HG03457 (cell line): ENCODE results near the gene TAAR6.
"Not testable (repeated sequence)": the region's sequence is repeated elsewhere in the genome, so short reads cannot be mapped to it uniquely, and the experiment has no call there.

Experiments used
- ATAC-seq: cut with Tn5 transposase; IDR thresholded peaks from one replicate; pipeline ENCODE4 v1.9.1; 2021; ENCODE audit warnings: moderate number of reproducible peaks; ENCODE audit not compliant: unreplicated experiment

The TAAR6 gene

DNA sequence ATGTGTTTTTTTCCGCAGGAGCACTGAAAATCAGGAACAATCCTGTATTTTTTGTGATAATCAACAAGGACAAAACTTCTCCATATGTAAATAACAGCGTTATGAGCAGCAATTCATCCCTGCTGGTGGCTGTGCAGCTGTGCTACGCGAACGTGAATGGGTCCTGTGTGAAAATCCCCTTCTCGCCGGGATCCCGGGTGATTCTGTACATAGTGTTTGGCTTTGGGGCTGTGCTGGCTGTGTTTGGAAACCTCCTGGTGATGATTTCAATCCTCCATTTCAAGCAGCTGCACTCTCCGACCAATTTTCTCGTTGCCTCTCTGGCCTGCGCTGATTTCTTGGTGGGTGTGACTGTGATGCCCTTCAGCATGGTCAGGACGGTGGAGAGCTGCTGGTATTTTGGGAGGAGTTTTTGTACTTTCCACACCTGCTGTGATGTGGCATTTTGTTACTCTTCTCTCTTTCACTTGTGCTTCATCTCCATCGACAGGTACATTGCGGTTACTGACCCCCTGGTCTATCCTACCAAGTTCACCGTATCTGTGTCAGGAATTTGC, at the start of gene TAAR6:
Gene TAAR6 (plus strand): TSS at position 102 of the 557 bp plus-strand sequence. CDS start 0 bp downstream, at position 102.
- no peak for ATAC-seq

DNA sequence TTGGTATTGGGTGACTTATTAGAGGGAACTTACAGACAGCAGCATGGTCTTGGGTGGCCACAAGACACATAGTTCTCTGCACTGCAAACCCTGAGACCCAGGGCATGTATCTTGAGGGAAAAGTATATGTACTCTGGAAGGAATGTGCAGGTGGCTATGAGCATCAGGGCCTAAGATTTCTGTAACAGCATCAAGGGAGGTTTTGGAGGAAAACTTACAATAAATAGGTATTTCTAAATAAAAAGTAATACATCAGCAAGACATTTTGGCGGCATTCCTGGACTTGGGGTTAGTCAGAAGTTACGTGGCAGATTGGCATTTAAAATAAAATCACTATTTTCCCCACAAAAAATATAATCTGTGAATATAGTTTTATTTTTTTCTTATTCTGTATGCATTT, 49.2 kb upstream of the TAAR6 start:
- ATAC-seq: no peak

GRCh38 chr6:132524646-132525045, 45.5 kb upstream of the TAAR6 start:
- ATAC-seq: no peak

DNA sequence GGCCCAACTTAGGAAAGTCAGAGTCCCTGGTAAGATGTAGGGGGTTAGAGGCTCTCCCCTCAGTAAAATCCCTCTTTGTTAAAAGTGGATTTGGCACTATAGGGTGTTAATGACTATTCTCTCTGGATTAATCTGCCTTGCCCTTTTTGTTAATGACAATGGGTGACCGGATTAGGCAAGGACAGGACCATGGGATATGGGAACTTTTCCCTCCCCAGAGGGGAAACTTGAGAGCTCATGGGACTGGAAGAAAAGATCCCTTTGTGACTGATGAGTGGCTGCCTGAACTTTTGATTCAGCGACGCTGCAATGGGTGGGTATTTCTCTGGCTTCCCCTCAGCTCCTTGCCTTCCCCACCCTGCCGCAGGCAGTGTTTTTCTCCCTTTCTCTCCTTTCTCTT, 44.3 kb upstream of the TAAR6 start:
- no peak for ATAC-seq

- ATAC-seq: no peak
These were observed 43.7 kb upstream of the TAAR6 start for GRCh38 chr6:132526461-132526860.

DNA sequence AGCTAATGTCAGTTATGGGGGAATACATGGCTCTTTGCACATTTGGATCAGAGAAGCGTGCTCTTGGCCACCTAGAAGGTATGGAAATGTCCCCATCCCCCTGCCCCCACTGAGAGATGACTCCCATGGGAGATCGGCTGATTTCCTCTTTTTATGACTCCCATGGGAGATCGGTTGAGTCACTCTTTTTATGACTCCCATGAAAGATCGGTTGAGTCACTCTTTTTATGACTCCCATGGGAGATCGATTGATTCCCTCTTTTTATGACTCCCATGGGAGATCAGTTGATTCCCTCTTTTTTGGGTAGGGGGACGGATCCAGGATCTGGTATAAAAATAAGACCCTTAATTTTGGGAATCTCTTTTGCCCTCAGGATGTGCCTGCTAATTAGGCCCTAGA, 42.3 kb upstream of the TAAR6 start:
- ATAC-seq: no peak

DNA sequence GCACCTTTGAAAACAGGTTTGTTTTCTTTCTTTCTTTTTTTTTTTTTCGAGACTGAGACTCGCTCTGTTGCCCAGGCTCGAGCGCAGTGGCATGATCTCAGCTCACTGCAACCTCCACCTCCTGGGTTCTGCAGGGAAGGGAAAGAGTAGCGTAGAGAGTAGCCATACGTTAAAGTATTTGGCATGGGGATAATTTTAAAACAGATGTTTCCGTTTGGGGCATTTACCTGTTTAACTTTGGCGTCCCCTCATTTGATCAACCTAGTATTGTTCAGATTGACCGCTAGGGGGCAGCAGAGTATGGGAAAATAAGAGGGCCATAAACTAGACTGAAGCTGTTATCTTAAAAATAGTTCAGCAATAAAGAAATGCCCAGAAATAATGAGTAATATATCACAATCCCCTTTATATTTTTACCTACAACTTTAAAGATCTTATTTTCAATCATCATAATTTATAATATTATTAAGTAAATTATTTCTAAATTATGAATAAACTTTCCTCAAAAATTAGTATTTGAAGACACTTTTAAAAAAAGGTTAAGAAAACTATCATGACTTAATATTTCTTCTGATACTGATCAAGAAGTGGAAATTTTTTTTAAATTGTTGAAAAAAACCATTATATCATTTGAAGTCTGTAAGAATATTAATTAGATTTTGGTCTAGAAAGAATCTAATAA, 39.7 kb upstream of the TAAR6 start:
- ATAC-seq: peak; percentile 79

- not testable (repeated sequence) for ATAC-seq
These were observed 35.6 kb upstream of the TAAR6 start for GRCh38 chr6:132534546-132534945.

DNA sequence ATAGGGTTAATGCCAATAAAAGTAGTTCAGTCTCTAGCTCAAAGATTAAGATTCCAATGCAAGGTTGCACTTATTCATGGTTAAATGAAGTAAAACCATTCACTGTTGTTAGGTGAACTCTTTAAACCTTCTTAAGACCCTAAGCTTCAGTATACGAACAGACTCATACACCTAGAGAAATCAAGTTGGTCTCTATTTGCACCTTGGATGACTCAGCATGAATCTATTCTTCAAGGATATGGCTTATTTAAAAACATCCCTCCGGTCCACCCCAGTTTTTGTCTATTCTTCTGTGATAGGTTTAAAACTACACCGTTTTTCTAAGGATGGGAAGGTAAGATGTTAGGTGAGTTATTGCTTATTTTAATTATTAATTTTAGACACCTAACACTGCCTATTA, 33.0 kb upstream of the TAAR6 start:
- ATAC-seq: no peak

GRCh38 chr6:132537977-132538376, 32.1 kb upstream of the TAAR6 start, which contains the start of gene TAAR9:
Gene TAAR9, plus strand, starts transcription at chr6:132538277. Its CDS starts 13 bp downstream, at chr6:132538290.
- no peak for ATAC-seq

- ATAC-seq: no peak
These were observed 25.3 kb upstream of the TAAR6 start for GRCh38 chr6:132544826-132545225.

GRCh38 chr6:132548746-132549463, 21.2 kb upstream of the TAAR6 start:
- ATAC-seq: no peak

GRCh38 chr6:132551214-132551613, 18.9 kb upstream of the TAAR6 start:
- ATAC-seq: no peak

- ATAC-seq: no peak
These were observed 17.8 kb upstream of the TAAR6 start, which contains the start of gene TAAR8 for GRCh38 chr6:132552372-132552771. Gene TAAR8, plus strand, starts transcription at chr6:132552672. Its CDS starts 21 bp downstream, at chr6:132552693.

DNA sequence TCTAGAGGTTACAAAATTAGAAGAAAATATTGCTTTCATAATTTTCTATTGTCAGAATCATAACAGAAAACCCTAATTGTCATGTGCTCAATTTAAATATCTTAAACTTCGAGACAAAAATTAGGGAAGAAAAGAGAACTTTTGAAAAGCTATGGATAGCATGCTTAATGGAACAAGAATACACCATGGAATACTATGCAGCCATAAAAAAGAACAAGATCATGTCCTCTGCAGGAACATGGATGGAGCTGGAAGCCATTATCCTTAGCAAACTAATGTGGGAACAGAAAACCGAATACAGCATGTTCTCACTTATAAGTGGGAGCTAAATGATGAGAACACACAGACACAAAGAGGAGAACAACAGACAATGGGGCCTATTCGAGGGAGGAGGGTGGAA, 10.0 kb upstream of the TAAR6 start:
- ATAC-seq: not testable (repeated sequence)

GRCh38 chr6:132566404-132566803, 3.7 kb upstream of the TAAR6 start:
- ATAC-seq: no peak

GRCh38 chr6:132567566-132567965, 2.6 kb upstream of the TAAR6 start:
- ATAC-seq: no peak

- ATAC-seq: no peak
These were observed 1.5 kb upstream of the TAAR6 start for GRCh38 chr6:132568611-132569010.

DNA sequence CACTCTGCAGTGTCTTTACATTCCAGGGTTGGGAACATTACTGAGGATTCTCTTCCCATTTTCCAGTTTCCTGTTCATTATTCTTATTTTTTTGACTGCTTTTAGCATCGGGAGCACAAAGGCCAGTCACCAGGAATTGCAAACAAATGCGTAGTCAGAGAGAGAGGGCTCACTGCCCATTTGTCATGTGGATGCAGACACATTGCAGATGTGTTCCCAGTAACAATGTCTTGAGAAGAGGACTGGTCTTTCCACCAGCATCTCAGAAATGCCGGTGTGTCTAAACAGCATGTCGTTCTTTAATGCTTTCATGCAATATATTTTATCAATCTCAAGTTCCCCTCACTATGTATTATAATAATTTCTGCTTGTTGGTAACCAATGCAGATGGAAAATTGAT, 952 bp upstream of the TAAR6 start:
- no peak for ATAC-seq

GRCh38 chr6:132571774-132572173, 1.7 kb downstream of the TAAR6 start:
- no peak for ATAC-seq

GRCh38 chr6:132584698-132585097, 14.6 kb downstream of the TAAR6 start:
- no peak for ATAC-seq

- no peak for ATAC-seq
These were observed 17.3 kb downstream of the TAAR6 start for GRCh38 chr6:132587424-132587823.
